ENCODE results near the gene UBE2N.
A peak's percentile ranks its signal among the peaks of the same experiment; 100 is the strongest.

DNA sequence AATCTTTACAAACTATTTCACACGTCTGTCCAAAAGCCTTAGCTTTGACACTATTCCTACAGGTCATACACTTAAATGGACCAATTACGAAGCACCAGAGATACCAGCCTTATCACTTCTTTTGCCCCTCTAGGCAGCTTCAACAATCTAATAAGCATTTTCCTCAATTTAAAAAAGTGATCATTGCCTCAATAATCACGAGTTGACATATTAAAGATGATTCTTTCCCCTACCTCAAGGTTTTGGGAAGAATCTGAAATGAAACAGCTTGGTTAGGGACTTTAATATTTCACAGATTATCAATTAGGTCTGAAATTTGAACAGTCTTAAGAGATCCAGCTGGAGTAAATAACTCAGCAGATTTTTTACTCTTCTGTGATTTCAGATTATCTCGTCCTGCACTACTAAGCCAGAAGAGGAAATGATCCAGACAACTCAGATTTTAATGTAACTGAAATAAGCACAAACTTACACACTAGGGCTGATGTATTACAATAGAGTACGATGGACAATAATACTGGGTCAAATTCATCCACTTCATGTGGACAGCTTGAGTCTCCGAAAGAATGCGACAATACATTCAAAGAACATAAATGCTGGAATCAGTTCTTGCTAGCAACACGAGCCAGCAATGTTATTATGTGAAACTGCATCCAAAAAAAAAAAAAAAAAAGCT, 15.9 kb downstream of the UBE2N start:
- no peak for TF ChIP-seq POLR2A (IDR thresholded peaks at IDR 0.05; ENCODE audit: low read depth, low read length)
- no peak for TF ChIP-seq POLR2AphosphoS5 (IDR thresholded peaks at IDR 0.05; ENCODE audit: low read depth, low read length)
- peak; percentile 44; the same call in 1 of the 2 replicates for TF ChIP-seq SPI1 (IDR thresholded peaks at IDR 0.05; ENCODE audit: low read depth, low read length)
- no peak for TF ChIP-seq TAF1 (IDR thresholded peaks at IDR 0.05; ENCODE audit: low read depth, low read length)
- no peak for TF ChIP-seq PAX5 (IDR thresholded peaks at IDR 0.05; ENCODE audit: insufficient read depth, low read length, severe bottlenecking)
- no peak for TF ChIP-seq POU2F2 (IDR thresholded peaks at IDR 0.05; ENCODE audit: low read depth, low read length)

Measured in GM12891 (cell line).